Activated naive CD8-positive, alpha-beta T cell (primary cell): ENCODE measurements around the gene MYO16.

ENCODE experiments used
- H3K27ac Mint-ChIP-seq: one replicate; pipeline ENCODE4 v1.8.0; 2021; ENCODE audit warnings: mixed read lengths
- H3K27me3 Mint-ChIP-seq: one replicate; pipeline ENCODE4 v1.8.0; 2021; ENCODE audit warnings: mixed read lengths
- H3K36me3 Mint-ChIP-seq: one replicate; pipeline ENCODE4 v1.8.0; 2021; ENCODE audit warnings: mixed read lengths
- H3K4me1 Mint-ChIP-seq: one replicate; pipeline ENCODE4 v1.8.0; 2021; ENCODE audit warnings: low read depth, mixed read lengths
- H3K4me3 Mint-ChIP-seq: one replicate; pipeline ENCODE4 v1.8.0; 2021; ENCODE audit warnings: mild to moderate bottlenecking, mixed read lengths
- H3K9me3 Mint-ChIP-seq: one replicate; pipeline ENCODE4 v1.8.0; 2021; ENCODE audit warnings: low read depth, mixed read lengths

MYO16 gene

GRCh38 chr13:109096101-109096500 lies 466.7 kb downstream of the MYO16 start:
- H3K27me3 Mint-ChIP-seq, result peaks cover 10% of the 10 kb centered on the region
- no peak overlapping the region for H3K4me3 Mint-ChIP-seq
- H3K27ac Mint-ChIP-seq, result no peak overlapping the region
- no peaks in the 10 kb centered on the region for H3K36me3 Mint-ChIP-seq
- no peaks in the 10 kb centered on the region for H3K4me1 Mint-ChIP-seq
- H3K9me3 Mint-ChIP-seq, result peaks cover 22% of the 10 kb centered on the region

GRCh38 chr13:109100705-109101304 lies 471.4 kb downstream of the MYO16 start:
- H3K9me3 Mint-ChIP-seq, result peaks cover 4% of the 10 kb centered on the region
- H3K4me1 Mint-ChIP-seq, result no peaks in the 10 kb centered on the region
- H3K36me3 Mint-ChIP-seq, result no peaks in the 10 kb centered on the region
- no peak overlapping the region for H3K27ac Mint-ChIP-seq
- peaks cover 7% of the 10 kb centered on the region for H3K27me3 Mint-ChIP-seq
- H3K4me3 Mint-ChIP-seq, result no peak overlapping the region

GRCh38 chr13:109101550-109102144 lies 472.2 kb downstream of the MYO16 start:
- no peaks in the 10 kb centered on the region for H3K4me1 Mint-ChIP-seq

GRCh38 chr13:109105899-109106298 lies 476.5 kb downstream of the MYO16 start:
- Mint-ChIP-seq H3K36me3 (no peaks in the 10 kb centered on the region), H3K4me1 (no peaks in the 10 kb centered on the region), H3K27me3 (peaks cover 3% of the 10 kb centered on the region), H3K27ac (no peak overlapping the region), H3K4me3 (no peak overlapping the region), H3K9me3 (no peaks in the 10 kb centered on the region)

More at GRCh38 chr13:109101550-109102144, 472.2 kb downstream of the MYO16 start:
- Mint-ChIP-seq H3K27ac (no peak overlapping the region), H3K9me3 (peaks cover 4% of the 10 kb centered on the region), H3K27me3 (peaks cover 7% of the 10 kb centered on the region), H3K36me3 (no peaks in the 10 kb centered on the region), H3K4me3 (no peak overlapping the region)

- H3K4me1 Mint-ChIP-seq, result no peaks in the 10 kb centered on the region
- peaks cover 9% of the 10 kb centered on the region for H3K27me3 Mint-ChIP-seq
- H3K4me3 Mint-ChIP-seq, result no peak overlapping the region
- no peaks in the 10 kb centered on the region for H3K9me3 Mint-ChIP-seq
- H3K36me3 Mint-ChIP-seq, result no peaks in the 10 kb centered on the region
- H3K27ac Mint-ChIP-seq, result no peak overlapping the region
Measured at GRCh38 chr13:109110159-109110558, 480.7 kb downstream of the MYO16 start.

- Mint-ChIP-seq H3K4me1 (no peaks in the 10 kb centered on the region), H3K36me3 (no peaks in the 10 kb centered on the region), H3K4me3 (no peak overlapping the region), H3K27ac (no peak overlapping the region), H3K27me3 (peaks cover 9% of the 10 kb centered on the region), H3K9me3 (no peaks in the 10 kb centered on the region)
Measured at GRCh38 chr13:109111141-109111540, 481.7 kb downstream of the MYO16 start.

- Mint-ChIP-seq H3K36me3 (no peaks in the 10 kb centered on the region), H3K27me3 (peaks cover 6% of the 10 kb centered on the region), H3K4me3 (no peak overlapping the region), H3K27ac (no peak overlapping the region), H3K4me1 (no peaks in the 10 kb centered on the region), H3K9me3 (no peaks in the 10 kb centered on the region)
Measured at GRCh38 chr13:109113427-109113826, 484.0 kb downstream of the MYO16 start.

- H3K4me1 Mint-ChIP-seq, result no peaks in the 10 kb centered on the region
- H3K36me3 Mint-ChIP-seq, result no peaks in the 10 kb centered on the region
- peaks cover 6% of the 10 kb centered on the region for H3K27me3 Mint-ChIP-seq
- no peak overlapping the region for H3K27ac Mint-ChIP-seq
- H3K4me3 Mint-ChIP-seq, result no peak overlapping the region
- H3K9me3 Mint-ChIP-seq, result no peaks in the 10 kb centered on the region
Measured at GRCh38 chr13:109114162-109114561, 484.8 kb downstream of the MYO16 start.

- no peaks in the 10 kb centered on the region for H3K4me1 Mint-ChIP-seq
- peaks cover 6% of the 10 kb centered on the region for H3K27me3 Mint-ChIP-seq
- no peaks in the 10 kb centered on the region for H3K9me3 Mint-ChIP-seq
- no peak overlapping the region for H3K27ac Mint-ChIP-seq
- no peaks in the 10 kb centered on the region for H3K36me3 Mint-ChIP-seq
- no peak overlapping the region for H3K4me3 Mint-ChIP-seq
Measured at GRCh38 chr13:109114991-109115390, 485.6 kb downstream of the MYO16 start.

- H3K36me3 Mint-ChIP-seq, result no peaks in the 10 kb centered on the region
- no peaks in the 10 kb centered on the region for H3K4me1 Mint-ChIP-seq
- H3K27me3 Mint-ChIP-seq, result peaks cover 3% of the 10 kb centered on the region
- H3K27ac Mint-ChIP-seq, result no peak overlapping the region
- H3K4me3 Mint-ChIP-seq, result no peak overlapping the region
- H3K9me3 Mint-ChIP-seq, result no peaks in the 10 kb centered on the region
Measured at GRCh38 chr13:109118521-109118920, 489.1 kb downstream of the MYO16 start.

GRCh38 chr13:109119896-109120295 lies 490.5 kb downstream of the MYO16 start:
- Mint-ChIP-seq H3K4me3 (no peak overlapping the region), H3K36me3 (no peaks in the 10 kb centered on the region), H3K9me3 (no peaks in the 10 kb centered on the region), H3K27ac (no peak overlapping the region), H3K4me1 (no peaks in the 10 kb centered on the region), H3K27me3 (peaks cover 2% of the 10 kb centered on the region)

GRCh38 chr13:109121826-109122225 lies 492.4 kb downstream of the MYO16 start:
- Mint-ChIP-seq H3K4me3 (no peak overlapping the region), H3K9me3 (no peaks in the 10 kb centered on the region), H3K27me3 (peaks cover 3% of the 10 kb centered on the region), H3K36me3 (no peaks in the 10 kb centered on the region), H3K4me1 (no peaks in the 10 kb centered on the region), H3K27ac (no peak overlapping the region)

GRCh38 chr13:109123971-109124370 lies 494.6 kb downstream of the MYO16 start:
- Mint-ChIP-seq H3K27me3 (peaks cover 6% of the 10 kb centered on the region), H3K9me3 (no peaks in the 10 kb centered on the region), H3K4me3 (no peak overlapping the region), H3K36me3 (no peaks in the 10 kb centered on the region), H3K4me1 (no peaks in the 10 kb centered on the region), H3K27ac (no peak overlapping the region)

- Mint-ChIP-seq H3K27me3 (peaks cover 6% of the 10 kb centered on the region), H3K9me3 (no peaks in the 10 kb centered on the region), H3K36me3 (no peaks in the 10 kb centered on the region), H3K4me3 (no peak overlapping the region), H3K27ac (no peak overlapping the region), H3K4me1 (no peaks in the 10 kb centered on the region)
Measured at GRCh38 chr13:109126178-109126577, 496.8 kb downstream of the MYO16 start.

- H3K36me3 Mint-ChIP-seq, result no peaks in the 10 kb centered on the region
- no peak overlapping the region for H3K27ac Mint-ChIP-seq
- no peak overlapping the region for H3K4me3 Mint-ChIP-seq
- no peaks in the 10 kb centered on the region for H3K4me1 Mint-ChIP-seq
- H3K27me3 Mint-ChIP-seq, result peaks cover 4% of the 10 kb centered on the region
- H3K9me3 Mint-ChIP-seq, result no peaks in the 10 kb centered on the region
Measured at GRCh38 chr13:109126891-109127641, 497.7 kb downstream of the MYO16 start.
